H1 (cell line): ENCODE results near the gene PKD2. TPM values are rescaled to one million over a fixed set of nuclear protein-coding genes. Genes with fewer than 3 reads are reported as not detected.

Experiments
- CTCF ChIA-PET: fragments of 300-600 bp; sonication (Branson Sonifier 250); formaldehyde crosslinking; loops from one replicate; lab custom pipeline; 2021; ENCODE audit not compliant: partially characterized antibody; lab: Charles Lee
- POLR2A ChIA-PET: fragments of 300-600 bp; sonication (Branson Sonifier 250); formaldehyde crosslinking; loops from one replicate; lab custom pipeline; 2021; ENCODE audit warnings: inconsistent platforms; ENCODE audit not compliant: partially characterized antibody; lab: Charles Lee
- DNase-seq, 2 experiments: peaks; one replicate each; pipeline versions ENCODE4 v3.0.0 to v3.0.0-alpha.2; 2010 to 2022; ENCODE audit warnings: low spot score in 2 of 2, low read depth in 1 of 2, mixed read lengths in 1 of 2
- FAIRE-seq: peaks from 2 replicates; lab custom pipeline; 2011; peaks lifted over from hg19 to GRCh38; lab: Jason Lieb, UNC
- H2AFZ ChIP-seq: 2 replicates; pipeline ENCODE4 v1.8.1; 2012; ENCODE audit warnings: low read length, inconsistent platforms
- H2AK5ac ChIP-seq: 2 replicates; pipeline ENCODE4 v1.6.1; 2013; ENCODE audit warnings: low read depth, low read length
- H2BK120ac ChIP-seq: replicated peaks from 2 replicates; pipeline ENCODE3; 2013; ENCODE audit warnings: low read depth, low read length, inconsistent platforms
- H2BK12ac ChIP-seq: 2 replicates; pipeline ENCODE4 v1.6.1; 2013; ENCODE audit warnings: low read depth, low read length
- H2BK15ac ChIP-seq: 2 replicates; pipeline ENCODE4 v1.6.1; 2013; ENCODE audit warnings: low read length
- H2BK20ac ChIP-seq: 2 replicates; pipeline ENCODE4 v1.6.1; 2013; ENCODE audit warnings: low read length
- H2BK5ac ChIP-seq: 2 replicates; pipeline ENCODE4 v1.6.1; 2013; ENCODE audit warnings: low read depth, low read length
- H3K14ac ChIP-seq: 2 replicates; pipeline ENCODE4 v1.6.1; 2013; ENCODE audit warnings: inconsistent platforms; ENCODE audit not compliant: insufficient read length
- H3K18ac ChIP-seq: 2 replicates; pipeline ENCODE4 v1.6.1; 2013; ENCODE audit warnings: low read length; ENCODE audit errors: extremely low read depth
- H3K23ac ChIP-seq: 2 replicates; pipeline ENCODE4 v1.6.1; 2013; ENCODE audit warnings: inconsistent platforms; ENCODE audit not compliant: insufficient read length
- H3K23me2 ChIP-seq: 2 replicates; pipeline ENCODE4 v1.6.1; 2013; ENCODE audit warnings: low read depth, low read length
- H3K27ac ChIP-seq: 2 replicates; pipeline ENCODE4 v1.6.1; 2011; ENCODE audit warnings: low read depth, low read length, inconsistent platforms
- H3K27me3 ChIP-seq, 4 experiments: replicated peaks in 1 of 4; 1 replicate in 1 of 4; 2 replicates in 3 of 4; pipeline versions ENCODE4 v1.6.1 to v1.8.1; 2011 to 2013; ENCODE audit warnings: low read length in 3 of 4, mild to moderate bottlenecking in 3 of 4, inconsistent platforms in 2 of 4, mixed read lengths in 2 of 4, moderate library complexity in 1 of 4; ENCODE audit not compliant: control insufficient read depth in 3 of 4, insufficient read depth in 3 of 4; ENCODE audit errors: extremely low read depth in 1 of 4
- H3K36me3 ChIP-seq, 4 experiments: 2 replicates each; pipeline versions ENCODE4 v1.6.1 to v1.8.1; 2011 to 2013; ENCODE audit warnings: mild to moderate bottlenecking in 4 of 4, low read length in 3 of 4, moderate library complexity in 2 of 4, control low read depth in 1 of 4, inconsistent platforms in 1 of 4; ENCODE audit not compliant: insufficient read depth in 4 of 4, control insufficient read depth in 2 of 4
- H3K4ac ChIP-seq: replicated peaks from 2 replicates; pipeline ENCODE3; 2013; ENCODE audit warnings: low read length, low read depth, mixed read lengths, inconsistent platforms; ENCODE audit not compliant: insufficient read length
- H3K4me1 ChIP-seq, 4 experiments: replicated peaks in 1 of 4; 1 replicate in 1 of 4; 2 replicates in 3 of 4; pipeline versions ENCODE4 v1.6.1 to v1.8.1; 2011 to 2013; ENCODE audit warnings: low read length in 3 of 4, inconsistent platforms in 2 of 4, mixed read lengths in 1 of 4; ENCODE audit not compliant: insufficient read depth in 4 of 4, control insufficient read depth in 3 of 4
- H3K4me2 ChIP-seq, 2 experiments: 2 replicates each; pipeline versions ENCODE4 v1.6.1 to v1.8.1; 2011 to 2013; ENCODE audit warnings: low read depth in 2 of 2, low read length in 2 of 2, control low read depth in 1 of 2, inconsistent platforms in 1 of 2, mild to moderate bottlenecking in 1 of 2; ENCODE audit not compliant: insufficient read depth in 1 of 2
- H3K4me3 ChIP-seq, 4 experiments: fragments of 200-600, 300-600 bp in 1 of 4; sonication (generic), shearing (Covaris generic), sonication (Bioruptor Twin) in 1 of 4; 2 replicates each; pipeline versions ENCODE4 v1.5.1 to v1.8.1; 2011 to 2016; ENCODE audit warnings: low read length in 4 of 4, low read depth in 3 of 4, control low read depth in 2 of 4, inconsistent platforms in 2 of 4, mild to moderate bottlenecking in 2 of 4, mixed read lengths in 1 of 4, moderate library complexity in 1 of 4; ENCODE audit not compliant: insufficient read depth in 2 of 4; ENCODE audit errors: extremely low read depth in 1 of 4
- H3K56ac ChIP-seq: replicated peaks from 2 replicates; pipeline ENCODE3; 2013; ENCODE audit warnings: low read depth, mild to moderate bottlenecking, mixed read lengths, low read length, inconsistent platforms; ENCODE audit not compliant: insufficient read length
- H3K79me1 ChIP-seq: 2 replicates; pipeline ENCODE4 v1.6.1; 2013; ENCODE audit warnings: low read depth, low read length, control low read depth
- H3K79me2 ChIP-seq, 2 experiments: 2 replicates each; pipeline versions ENCODE4 v1.6.1 to v1.8.1; 2012 to 2013; ENCODE audit warnings: low read length in 2 of 2, mild to moderate bottlenecking in 2 of 2, inconsistent platforms in 1 of 2; ENCODE audit not compliant: insufficient read depth in 2 of 2, control insufficient read depth in 1 of 2
- H3K9ac ChIP-seq, 4 experiments: replicated peaks in 1 of 4; 1 replicate in 1 of 4; 2 replicates in 3 of 4; pipeline versions ENCODE4 v1.6.1 to v1.8.1; 2011 to 2013; ENCODE audit warnings: low read depth in 3 of 4, low read length in 3 of 4, control low read depth in 2 of 4, mild to moderate bottlenecking in 2 of 4, moderate library complexity in 2 of 4, inconsistent platforms in 1 of 4; ENCODE audit errors: extremely low read depth in 1 of 4
- H3K9me3 ChIP-seq, 2 experiments: 2 replicates each; pipeline versions ENCODE4 v1.6.1 to v1.8.1; 2012 to 2013; ENCODE audit warnings: mild to moderate bottlenecking in 2 of 2, moderate library complexity in 2 of 2, control low read depth in 1 of 2, inconsistent platforms in 1 of 2, low read depth in 1 of 2, low read length in 1 of 2, mixed read lengths in 1 of 2; ENCODE audit not compliant: insufficient read depth in 2 of 2
- H4K20me1 ChIP-seq, 2 experiments: replicated peaks in 1 of 2; 2 replicates each; pipeline versions ENCODE3 to v1.8.1; 2011 to 2013; ENCODE audit warnings: inconsistent platforms in 2 of 2, low read length in 2 of 2, mild to moderate bottlenecking in 1 of 2; ENCODE audit not compliant: insufficient read depth in 2 of 2, control insufficient read depth in 1 of 2
- H4K5ac ChIP-seq: 2 replicates; pipeline ENCODE4 v1.6.1; 2013; ENCODE audit warnings: low read length, low read depth, mixed read lengths, inconsistent platforms; ENCODE audit not compliant: insufficient read length
- H4K8ac ChIP-seq: 2 replicates; pipeline ENCODE4 v1.8.0; 2013; ENCODE audit warnings: mild to moderate bottlenecking, moderate library complexity, low read length, inconsistent platforms; ENCODE audit not compliant: insufficient read depth; ENCODE audit errors: extremely low read depth
- H4K91ac ChIP-seq: replicated peaks from 2 replicates; pipeline ENCODE3; 2013; ENCODE audit warnings: low read length, mixed read lengths, inconsistent platforms; ENCODE audit not compliant: insufficient read length
- E2F6 ChIP-seq: IDR thresholded peaks from 2 replicates; pipeline ENCODE4 v1.6.1; 2012; ENCODE audit warnings: inconsistent platforms
- HDAC2 ChIP-seq, 2 experiments: fragments of 300-600 bp in 1 of 2; sonication (generic) in 1 of 2; IDR thresholded peaks; 2 replicates each; pipeline ENCODE4 v1.6.1; 2011 to 2012; ENCODE audit warnings: low read depth in 2 of 2, low read length in 2 of 2, mild to moderate bottlenecking in 2 of 2, moderate library complexity in 2 of 2, borderline replicate concordance in 1 of 2, inconsistent platforms in 1 of 2
- MAFK ChIP-seq: IDR thresholded peaks from 2 replicates; pipeline ENCODE4 v1.6.1; 2012; ENCODE audit warnings: low read depth, mild to moderate bottlenecking, improper control_type of control experiment, low read length
- RNF2 ChIP-seq: fragments of 200-900, 300-1000 bp; sonication (generic); IDR thresholded peaks from 2 replicates; pipeline ENCODE4 v1.7.1; 2016; ENCODE audit warnings: borderline replicate concordance, low read depth, mild to moderate bottlenecking, antibody characterized with exemption, low read length; ENCODE audit not compliant: poor library complexity, severe bottlenecking; ENCODE audit errors: missing control alignments
- WGBS, 2 experiments: shearing (Covaris generic) in 1 of 2; methylation state at CpG; one replicate each; pipeline versions ENCODE4 v1.1.6 to v1.1.7; 2013 to 2015; ENCODE audit warnings: low lambda C conversion rate in 2 of 2, mixed read lengths in 2 of 2, inconsistent platforms in 1 of 2, low coverage in 1 of 2, missing lambda C conversion rate in 1 of 2; ENCODE audit not compliant: insufficient replicate concordance in 2 of 2, insufficient coverage in 1 of 2, insufficient read length in 1 of 2; ENCODE audit errors: extremely low coverage in 1 of 2, missing lambda C conversion rate in 1 of 2; 5-methylcytosine and 5-hydroxymethylcytosine counted together
- polyA plus RNA-seq, 7 experiments: library from polyadenylated mRNA; depleted of rRNA in 3 of 7; stranded (reverse) in 5 of 7; unstranded in 2 of 7; fragments of >200 nt in 5 of 7; fragments of 200-250 nt in 2 of 7; gene quantifications; 1 replicate in 5 of 7; 2 replicates in 1 of 7; 4 replicates in 1 of 7; pipeline versions ENCODE4 v1.2.1 to v1.2.3, GENCODE V29; 2011 to 2013; ENCODE audit warnings: missing spikeins in 2 of 7, mixed read lengths in 2 of 7
- total RNA-seq: library from RNA; stranded (reverse); fragmentation: NEBNext Ultra II Directional; extraction: Animal tissue kit (Norgen Biotek cat#: 25700); gene quantifications from 2 replicates; pipeline ENCODE4 v1.2.1, GENCODE V29; 2021

The PKD2 gene
- total and polyA plus RNA-seq, 2 of the 8 experiments (the other 6 are each of a cell fraction or from before 2014, with no cell fraction given): 16.0 to 32.0 TPM

- POLR2A ChIA-PET: no interaction called here
- H2BK15ac ChIP-seq: no peak overlapping the region
These were observed 25.4 kb upstream of the PKD2 start for GRCh38 chr4:87982036-87982435.

More at GRCh38 chr4:87982036-87982435, 25.4 kb upstream of the PKD2 start:
- Histone ChIP-seq H3K23me2 (no peaks in the 10 kb centered on the region), H3K56ac (no peak overlapping the region), H3K4ac (no peak overlapping the region), H3K23ac (no peak overlapping the region), H2BK20ac (no peak overlapping the region), H4K5ac (no peak overlapping the region), H3K27me3 (0 out of 7 replicates have a peak, but pooled peaks cover 0 to 2% (median 0%) of the 10 kb centered on the region in 4 experiments), H3K27ac (no peak overlapping the region), H2AK5ac (no peak overlapping the region), H2AFZ (no peak overlapping the region), H3K9ac (no peak overlapping the region), H2BK120ac (no peak overlapping the region), H3K4me3 (no peak overlapping the region), H4K8ac (no peak overlapping the region), H3K14ac (no peak overlapping the region), H3K79me2 (no peaks in the 10 kb centered on the region), H4K91ac (no peak overlapping the region), H2BK5ac (no peak overlapping the region), H4K20me1 (no peaks in the 10 kb centered on the region), H3K4me1 (peaks cover 0 to 5% (median under 1%) of the 10 kb centered on the region in 4 experiments; a peak in 3 of 7 replicates), H3K18ac (no peak overlapping the region), H3K36me3 (no peaks in the 10 kb centered on the region), H3K79me1 (no peaks in the 10 kb centered on the region), H3K4me2 (no peak overlapping the region), H2BK12ac (no peak overlapping the region), H3K9me3 (no peaks in the 10 kb centered on the region)
- FAIRE-seq: no peak
- 83% methylated on average over 1 of the region's 1 CpG; no CpG with 5 or more reads in 1 of the 2 experiments for WGBS, 2 experiments
- CTCF ChIA-PET: interaction anchor here (1.1 to 1.4 kb wide), 2 partner anchors 8 to 17 kb away, joined by 3 read pairs; no protein-coding TSS in a partner anchor
- TF ChIP-seq MAFK: no peak
- no peak for TF ChIP-seq E2F6
- no peak for TF ChIP-seq RNF2
- TF ChIP-seq HDAC2 (IDR thresholded peaks at IDR 0.05; ENCODE audit: borderline replicate concordance in 1 of 2, low read depth in 2 of 2, low read length in 2 of 2): no peak
- DNase-seq: no peak
